Stimulated activated CD4-positive, alpha-beta T cell treated with anti-CD3 and anti-CD28 coated beads, Interleukin-1b, Interleukin-23, amount 100 ng/mL, for 1 hour (primary cell): ENCODE results near the gene OR7A5.
"Not testable (repeated sequence)": the region's sequence is repeated elsewhere in the genome, so short reads cannot be mapped to it uniquely, and the experiment has no call there.

ENCODE experiments used
- DNase-seq, 2 donors: peaks; one replicate each; pipeline ENCODE4 v3.0.0-alpha.2; 2020; ENCODE audit warnings: low read depth in 2 of 2

Gene OR7A5

DNA sequence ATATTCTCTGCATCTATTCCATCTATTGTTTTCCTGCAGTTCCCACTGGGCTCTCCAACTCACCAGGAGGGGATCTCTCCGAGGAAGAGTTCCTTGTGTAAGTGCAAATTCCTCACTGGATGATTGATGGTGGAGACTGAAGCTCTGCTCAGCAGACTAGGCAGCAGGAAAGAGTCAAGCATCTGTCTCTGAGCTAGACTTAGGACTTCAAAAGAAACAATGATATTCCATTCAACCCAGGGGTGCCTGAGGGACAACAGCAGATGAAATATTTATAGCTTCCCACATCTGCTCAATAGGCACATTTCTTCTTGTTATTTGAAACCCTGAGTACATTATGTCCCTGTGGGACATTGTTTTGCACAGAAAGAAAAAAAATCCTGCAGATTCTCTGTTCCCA is at the start of gene OR7A5, which contains the start of gene OR7C1:
OR7A5 (minus strand) TSS at position 175 of the 400 bp plus-strand sequence. CDS start 6,944 bp downstream, outside the sequence.
OR7C1 (minus strand) TSS at position 175 of the 400 bp plus-strand sequence. CDS start 35,049 bp downstream, outside the sequence.
- no peak for DNase-seq

DNA sequence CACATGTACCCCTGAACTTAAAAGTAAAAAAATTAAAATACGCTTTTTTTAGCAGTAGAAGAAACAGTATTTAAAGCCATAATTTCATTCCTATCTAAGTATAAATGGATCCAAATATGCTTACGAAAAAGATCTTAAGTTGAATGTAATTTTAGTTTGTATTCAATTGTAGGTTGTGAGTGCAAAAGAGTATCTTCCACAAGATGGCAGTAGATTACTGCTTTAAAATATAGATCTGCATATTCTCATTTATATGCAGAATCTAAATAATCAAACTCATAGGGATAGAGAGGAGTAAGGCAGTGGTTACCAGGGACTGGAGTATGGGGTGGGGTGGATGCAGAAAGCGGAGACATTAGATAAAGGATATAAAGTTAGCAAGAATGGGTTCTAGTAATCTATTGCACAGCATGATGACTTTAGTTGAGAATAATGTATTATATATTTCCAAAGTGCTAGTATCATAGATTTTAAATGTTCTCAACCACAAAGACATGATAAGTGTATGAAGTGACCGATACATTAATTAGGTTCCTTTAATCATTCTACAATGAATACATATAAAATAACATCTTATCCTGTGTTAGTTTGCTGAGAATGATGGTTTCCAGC is 36.7 kb upstream of the OR7A5 start:
- no peak for DNase-seq

DNA sequence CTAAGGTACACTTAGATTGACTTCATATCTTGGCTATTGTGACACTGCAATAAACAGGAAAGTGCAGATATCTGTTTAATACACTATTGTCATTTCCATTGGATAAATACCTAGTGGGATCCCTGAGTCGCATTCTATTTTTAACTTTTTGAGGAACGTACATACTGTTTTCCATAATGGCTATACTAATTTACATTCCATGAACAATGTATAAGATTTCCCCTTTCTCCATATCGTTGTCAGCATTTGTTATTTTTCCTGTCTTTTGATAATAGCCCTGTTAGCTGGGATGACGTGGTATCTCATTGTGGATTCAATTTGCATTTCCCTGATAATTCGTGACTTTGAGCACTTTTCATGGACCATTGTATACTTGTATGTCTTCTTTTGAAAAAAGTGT is 33.5 kb upstream of the OR7A5 start:
- DNase-seq: no peak

DNA sequence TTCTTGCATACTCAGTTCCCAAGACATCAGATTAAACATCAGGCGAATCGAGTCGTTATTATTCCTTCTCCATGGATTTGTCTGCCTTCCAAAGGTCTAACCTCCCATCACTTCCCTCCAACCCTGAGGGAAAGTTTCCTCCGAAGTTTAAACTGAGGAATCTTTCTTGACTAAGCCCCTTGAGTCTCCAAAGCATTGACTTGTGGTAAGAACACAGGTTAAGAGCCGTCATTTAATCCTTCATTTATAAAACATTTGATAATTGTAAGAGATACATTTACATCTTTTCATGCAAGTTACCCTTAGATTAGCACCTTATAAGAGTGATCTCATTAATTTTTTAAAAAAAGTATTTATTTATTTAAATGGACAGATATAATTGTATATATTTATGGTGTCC is 13.8 kb upstream of the OR7A5 start, which contains the start of gene OR7A10:
OR7A10 (minus strand) TSS at position 101 of the 400 bp plus-strand sequence. CDS start 7,045 bp downstream, outside the sequence.
- no peak for DNase-seq

DNA sequence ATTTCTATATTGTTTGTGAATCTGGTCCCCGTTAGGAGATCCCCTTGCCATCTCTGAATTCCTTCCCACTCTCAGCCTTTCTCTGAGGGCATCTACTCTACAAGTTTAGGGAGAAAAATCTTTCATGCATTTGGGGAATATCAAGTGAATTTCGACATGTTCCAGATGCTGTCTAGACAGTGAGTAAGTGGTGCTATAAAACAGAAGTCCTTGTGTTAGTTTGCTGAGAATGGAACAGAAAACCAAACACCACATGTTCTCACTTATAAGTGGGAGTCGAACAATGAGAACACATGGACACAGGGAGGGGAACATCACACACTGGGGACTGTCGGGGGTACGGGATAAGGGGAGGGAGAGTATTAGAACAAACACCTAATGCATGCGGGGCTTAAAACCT is 8.6 kb upstream of the OR7A5 start:
- no peak for DNase-seq

DNA sequence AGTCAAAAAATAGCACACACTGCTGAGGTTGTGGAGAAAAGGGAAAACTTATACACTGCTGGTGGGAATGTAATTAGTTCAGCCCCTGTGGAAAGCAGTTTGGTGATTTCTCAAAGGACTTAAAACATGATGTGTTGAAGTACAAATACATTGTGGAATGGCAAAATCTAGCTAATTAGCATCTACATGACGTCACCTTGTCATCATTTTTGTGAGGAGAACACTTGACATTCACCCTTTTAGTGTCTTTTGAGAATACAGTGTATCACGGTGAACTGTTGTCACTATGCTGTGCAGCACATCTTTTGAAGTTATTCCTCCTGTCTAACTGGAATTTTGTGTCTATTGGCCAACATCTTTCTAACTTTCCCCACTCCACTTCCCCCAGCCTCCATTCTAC is 8.2 kb upstream of the OR7A5 start:
- DNase-seq: no peak

DNA sequence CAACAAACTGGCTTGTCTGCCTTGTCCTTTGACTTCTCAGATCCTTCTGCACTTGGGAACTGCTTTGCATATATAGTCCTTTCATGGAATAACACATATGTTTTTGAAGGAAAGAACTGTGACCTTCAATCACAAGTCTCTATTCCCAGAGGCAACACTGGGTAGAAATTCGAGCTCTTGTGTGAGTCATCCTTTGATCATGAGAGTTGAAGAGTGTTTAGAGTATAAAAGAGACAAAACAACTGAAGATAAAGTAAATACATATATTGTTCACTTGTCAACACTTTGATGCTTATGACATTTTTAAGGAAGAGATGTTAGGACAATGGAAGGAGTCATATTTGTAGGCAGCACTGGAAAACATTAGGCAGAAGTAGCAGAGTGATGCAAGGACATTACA is 5.2 kb upstream of the OR7A5 start:
- DNase-seq: no peak

DNA sequence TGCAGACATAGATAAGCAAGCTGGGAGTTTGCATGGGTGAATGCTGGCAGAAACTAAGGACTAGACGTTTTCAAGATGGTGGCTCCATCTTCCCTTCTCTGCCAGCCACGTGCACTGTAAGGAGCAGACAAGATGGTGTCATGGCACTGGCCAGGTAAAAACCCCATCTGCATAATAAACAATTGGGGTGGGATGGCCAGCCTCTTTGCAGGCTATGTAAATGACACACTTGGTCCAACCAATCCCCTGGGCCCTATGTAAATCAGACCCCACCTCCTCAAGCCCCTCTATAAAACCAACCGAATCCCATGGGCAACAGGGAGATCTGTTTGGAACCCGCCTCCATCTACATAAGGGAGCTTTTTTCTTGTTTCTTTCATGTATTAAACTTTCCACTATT is 2.4 kb upstream of the OR7A5 start:
- DNase-seq: no peak

DNA sequence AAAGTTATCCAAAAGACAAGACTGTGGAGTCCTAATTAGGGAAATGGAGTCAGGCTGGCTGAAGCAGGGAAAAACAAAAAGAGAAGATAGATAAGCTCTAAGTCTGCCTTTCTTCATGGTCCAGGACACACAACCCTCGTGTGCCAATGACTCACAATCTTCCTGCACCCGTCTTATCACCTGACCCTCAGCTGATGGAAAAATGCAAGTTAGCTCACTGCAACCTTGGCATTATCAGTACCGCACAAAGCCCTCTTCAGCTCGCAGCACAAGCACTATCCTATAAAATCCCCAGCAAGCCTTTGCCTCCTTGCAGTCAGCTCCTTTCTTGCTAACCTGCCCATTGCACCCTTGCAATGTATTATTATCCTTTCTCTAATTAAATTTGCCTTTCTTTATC is 4.3 kb downstream of the OR7A5 start:
- no peak for DNase-seq

DNA sequence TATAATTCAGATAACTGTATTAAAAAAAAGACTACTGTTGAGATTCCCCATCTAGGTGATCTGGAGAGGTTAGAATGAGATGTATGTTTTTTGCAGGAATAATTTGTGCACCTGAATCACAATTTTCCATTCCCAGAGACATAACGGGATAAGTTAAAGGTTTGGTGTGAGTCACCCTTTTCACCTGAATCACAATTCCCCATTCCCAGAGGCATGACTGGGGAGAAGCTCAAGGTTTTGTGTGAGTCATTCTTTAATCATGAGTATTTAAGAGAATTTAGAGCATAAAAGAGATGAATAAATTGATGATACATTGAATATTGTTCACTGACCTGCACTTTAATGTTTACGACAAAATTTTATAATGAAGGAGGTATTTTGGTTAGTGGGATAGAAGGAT is 9.0 kb downstream of the OR7A5 start:
- DNase-seq: no peak

DNA sequence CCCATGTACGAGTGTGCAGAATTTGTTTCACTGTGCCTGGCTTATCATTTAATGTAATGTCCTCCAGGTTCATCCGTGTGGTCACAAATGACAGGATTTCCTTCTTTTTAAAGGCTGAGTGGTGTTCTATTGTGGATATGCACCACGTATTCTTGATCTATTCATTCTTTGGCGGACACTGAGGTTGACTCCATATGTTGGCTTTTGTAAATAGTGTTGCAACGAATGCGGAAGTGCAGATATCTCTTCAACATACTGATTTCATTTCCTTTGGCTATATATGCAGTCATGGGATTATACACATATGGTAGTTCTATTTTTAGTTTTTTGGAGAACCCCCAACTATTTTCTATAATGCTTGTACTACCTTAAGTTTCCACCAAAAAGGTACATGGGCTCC is 13.0 kb downstream of the OR7A5 start:
- DNase-seq: no peak

DNA sequence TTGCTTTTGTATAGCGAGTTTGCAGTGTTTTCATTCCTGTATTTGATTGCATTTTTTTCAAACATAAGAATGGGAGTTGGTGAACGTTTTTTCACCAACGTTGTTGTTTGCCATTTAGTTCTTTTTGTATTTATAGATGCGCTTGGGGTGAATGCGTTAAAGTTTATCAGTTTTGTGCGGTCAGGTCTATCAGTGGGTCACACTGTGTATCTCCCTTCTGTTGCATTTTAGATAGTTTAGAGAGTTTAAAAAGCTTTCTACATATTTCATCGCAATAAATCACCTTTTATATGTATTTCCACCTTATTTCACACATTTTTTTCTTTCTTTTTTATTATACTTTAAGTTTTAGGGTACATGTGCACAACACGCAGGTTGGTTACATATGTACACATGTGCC is 16.4 kb downstream of the OR7A5 start:
- DNase-seq: no peak

DNA sequence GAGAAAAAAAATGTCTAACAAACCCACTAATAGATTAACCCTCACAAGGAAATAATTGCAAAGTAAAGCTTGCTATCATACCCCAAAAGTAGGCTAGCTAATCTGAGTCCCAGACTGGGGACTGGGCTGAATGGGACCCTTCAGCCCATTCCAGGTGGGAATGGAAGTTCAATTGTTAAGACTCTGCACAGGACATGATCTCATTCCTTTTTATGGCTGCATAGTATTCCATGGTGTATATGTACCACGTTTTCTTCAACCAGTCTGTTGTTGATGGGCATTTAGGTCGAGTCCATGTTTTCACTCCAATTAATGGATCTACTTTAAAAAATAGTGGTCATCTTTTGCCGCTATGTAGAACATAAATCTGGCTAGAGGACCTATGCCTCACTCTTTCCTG is 17.9 kb downstream of the OR7A5 start:
- DNase-seq: no peak

DNA sequence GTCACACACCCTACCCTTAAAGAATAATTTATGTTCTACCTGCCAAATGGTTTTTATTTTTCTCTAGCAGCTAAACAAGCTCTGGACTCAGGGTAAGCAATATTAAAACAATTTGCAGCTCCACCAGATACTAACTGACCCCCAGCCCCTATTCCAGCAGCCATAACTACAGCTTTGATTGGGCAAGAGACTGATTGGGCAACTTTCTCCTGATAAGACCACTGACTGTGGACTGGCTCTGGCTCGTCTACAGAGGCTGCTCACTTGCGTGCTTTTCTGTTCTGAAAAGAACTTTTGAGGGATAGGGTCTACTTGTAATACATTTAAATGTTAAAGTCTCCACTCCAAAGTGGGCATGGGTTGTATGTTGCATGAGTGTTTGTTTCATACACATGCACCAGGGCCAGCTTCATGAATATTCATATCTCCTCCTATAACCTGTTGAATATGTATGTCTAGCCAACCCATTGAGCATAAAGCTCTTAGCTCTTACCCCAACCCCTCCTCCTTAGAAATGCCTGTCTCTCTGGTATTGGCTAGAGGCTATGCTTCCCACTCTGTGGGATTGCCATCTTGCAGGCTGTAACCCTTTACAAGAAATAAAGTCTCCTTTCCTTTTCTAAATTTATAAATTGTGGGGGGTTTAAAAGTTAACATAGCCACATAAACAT is 19.9 kb downstream of the OR7A5 start:
- DNase-seq: no peak

DNA sequence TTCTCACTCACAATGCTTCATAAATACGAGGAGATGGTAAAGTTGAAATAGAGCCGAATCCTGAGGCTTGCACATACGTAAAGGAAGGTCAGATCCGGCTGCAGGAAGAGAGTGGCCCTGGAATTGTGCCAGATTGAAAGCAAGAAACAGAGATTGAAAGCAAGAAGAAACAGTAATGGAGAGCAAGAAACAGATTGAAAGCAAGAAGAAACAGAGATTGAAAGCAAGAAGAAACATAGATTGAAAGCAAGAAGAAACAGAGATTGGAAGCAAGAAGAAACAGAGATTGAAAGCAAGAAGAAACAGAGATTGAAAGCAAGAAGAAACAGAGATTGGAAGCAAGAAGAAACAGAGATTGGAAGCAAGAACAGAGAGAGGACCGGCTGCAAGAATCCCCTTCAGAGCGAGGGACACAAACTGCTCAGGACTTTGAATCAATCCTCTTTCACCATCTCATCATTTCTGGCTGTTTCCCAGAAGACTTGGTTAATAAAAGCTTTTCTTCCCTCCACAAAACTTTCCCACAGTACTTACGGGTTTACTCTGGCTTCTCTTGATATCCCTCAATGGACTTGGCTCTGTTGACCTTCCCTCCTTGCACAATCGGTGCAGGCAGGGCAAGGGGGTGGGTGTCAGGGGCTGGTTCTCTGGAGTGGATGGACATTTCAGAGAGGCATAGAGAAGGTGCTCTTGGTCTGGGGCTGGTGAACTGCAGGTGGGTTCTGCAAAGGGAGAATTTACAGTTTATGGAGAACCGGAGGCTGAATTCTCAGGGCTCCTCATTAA is 25.5 kb downstream of the OR7A5 start:
- DNase-seq: no peak

DNA sequence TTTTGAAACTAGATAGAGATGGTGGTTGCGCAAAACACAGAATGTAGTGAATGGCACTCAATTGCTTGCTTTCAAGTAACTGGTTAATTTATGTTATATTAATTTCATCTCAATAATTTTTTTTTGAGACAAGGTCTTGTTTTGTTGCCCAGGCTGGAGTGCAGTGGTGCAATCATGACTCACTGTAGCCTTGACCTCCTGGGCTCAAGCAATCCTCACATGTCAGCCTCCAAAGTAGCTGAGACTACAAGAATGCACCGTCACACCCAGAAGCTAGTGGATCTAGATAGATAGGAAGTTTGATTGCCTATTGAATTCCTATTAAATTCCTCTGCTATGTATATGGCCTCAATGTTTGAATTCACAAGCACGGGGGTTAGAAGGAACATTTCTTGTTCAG is 30.2 kb downstream of the OR7A5 start:
- no peak for DNase-seq

DNA sequence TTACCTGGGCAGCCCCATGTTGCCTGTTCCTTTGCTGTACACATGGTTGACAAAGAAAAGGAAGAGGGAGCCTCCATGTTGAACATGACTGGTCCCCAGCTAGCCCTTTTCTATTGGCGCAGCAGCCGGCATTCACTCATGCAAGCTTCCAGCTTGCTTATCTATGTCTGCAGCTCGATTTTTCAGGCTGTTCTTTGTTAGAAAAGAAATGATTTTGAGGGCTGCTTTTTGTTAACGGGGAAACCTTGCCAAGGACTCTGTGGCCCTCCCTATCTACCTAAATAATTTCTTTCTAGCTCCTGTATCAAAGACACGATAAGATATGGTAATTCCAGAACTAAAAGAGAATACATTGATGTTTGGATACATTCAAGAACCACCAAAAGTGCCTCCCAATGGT is 36.2 kb downstream of the OR7A5 start:
- no peak for DNase-seq

DNA sequence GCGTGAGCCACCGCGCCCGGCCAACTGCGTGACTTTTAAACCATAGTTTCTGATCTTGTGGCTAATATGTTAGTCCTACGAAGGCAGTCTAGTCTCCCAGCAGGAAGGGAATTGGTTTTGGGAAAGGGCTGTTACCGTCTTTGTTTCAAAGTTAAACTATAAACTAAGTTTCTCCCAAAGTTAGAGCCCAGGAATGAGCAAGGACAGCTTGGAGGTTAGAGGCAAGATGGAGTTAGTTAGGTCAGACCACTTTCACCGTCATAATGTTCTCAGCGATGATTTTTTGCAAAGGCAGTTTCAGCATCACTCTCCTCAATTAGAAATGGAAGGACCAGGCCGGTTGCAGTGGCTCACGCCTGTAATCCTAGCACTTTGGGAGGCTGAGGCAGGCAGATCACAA is 39.0 kb downstream of the OR7A5 start:
- no peak for DNase-seq

DNA sequence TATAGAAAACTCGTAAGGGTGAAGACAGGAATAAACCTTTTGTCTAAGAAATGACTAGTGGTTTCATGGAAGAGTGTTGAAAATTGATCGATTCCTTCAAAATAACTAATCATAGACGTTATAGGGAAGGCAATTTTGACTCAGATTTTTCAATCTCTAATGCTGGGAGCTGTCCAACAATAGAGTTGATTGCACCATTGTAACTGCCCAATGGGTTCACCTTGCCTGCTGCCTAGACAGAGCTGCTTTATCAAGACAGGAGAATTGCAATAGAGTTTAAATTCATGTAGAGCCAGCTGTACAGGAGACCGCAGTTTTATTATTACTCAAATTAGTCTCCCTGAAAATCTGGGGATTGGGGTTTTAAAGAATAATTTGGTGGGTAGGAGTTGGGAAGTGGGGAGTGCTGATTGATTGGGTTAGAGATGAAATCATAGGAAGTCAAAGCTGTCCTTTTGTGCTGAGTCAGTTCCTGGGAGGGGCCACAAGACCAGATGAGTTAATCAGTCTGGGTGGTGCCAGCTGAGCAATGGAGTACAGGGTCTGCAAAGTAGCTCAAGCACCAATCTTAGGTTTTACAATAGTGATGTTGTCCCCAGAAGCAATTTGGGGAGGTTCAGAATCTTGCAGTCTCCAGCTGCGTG is 39.8 kb downstream of the OR7A5 start:
- no peak for DNase-seq

DNA sequence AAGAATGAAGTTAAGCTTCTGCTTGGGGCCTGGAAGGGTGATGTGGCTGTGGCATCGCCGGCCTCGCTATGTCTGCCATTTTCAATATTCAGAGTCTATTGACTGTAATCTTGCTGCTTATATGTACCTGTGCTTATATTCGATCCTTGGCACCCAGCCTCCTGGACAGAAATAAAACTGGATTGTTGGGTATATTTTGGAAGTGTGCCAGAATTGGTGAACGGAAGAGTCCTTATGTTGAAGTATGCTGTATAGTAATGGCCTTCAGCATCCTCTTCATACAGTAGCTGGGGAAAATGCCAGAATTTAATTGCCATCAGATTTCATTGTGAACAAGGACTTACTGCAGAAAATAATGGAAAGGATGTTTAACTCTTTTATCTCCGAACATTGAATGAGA is 42.7 kb downstream of the OR7A5 start:
- DNase-seq: not testable (repeated sequence)

DNA sequence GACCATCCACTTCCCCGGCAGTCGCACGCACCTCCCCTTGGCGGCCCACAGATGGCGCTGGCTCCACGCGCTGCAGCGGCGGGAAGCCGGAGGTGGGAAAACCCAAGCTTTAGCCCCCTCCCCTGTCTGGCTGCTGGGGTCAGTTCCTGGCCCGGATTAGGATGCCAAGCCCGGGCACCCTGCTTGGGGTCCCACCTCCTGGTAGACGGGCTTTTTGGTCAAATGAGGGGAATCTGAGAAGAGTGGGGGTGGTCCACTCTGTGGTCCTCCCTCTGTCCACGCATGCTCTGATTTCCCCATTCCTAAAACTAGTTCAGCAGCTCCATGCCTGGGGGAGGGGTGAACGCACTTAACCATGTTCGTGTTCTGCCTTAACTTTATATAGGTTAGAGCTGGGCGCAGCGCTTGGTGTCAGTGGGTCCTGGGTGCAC is 48.5 kb downstream of the OR7A5 start:
- no peak for DNase-seq

DNA sequence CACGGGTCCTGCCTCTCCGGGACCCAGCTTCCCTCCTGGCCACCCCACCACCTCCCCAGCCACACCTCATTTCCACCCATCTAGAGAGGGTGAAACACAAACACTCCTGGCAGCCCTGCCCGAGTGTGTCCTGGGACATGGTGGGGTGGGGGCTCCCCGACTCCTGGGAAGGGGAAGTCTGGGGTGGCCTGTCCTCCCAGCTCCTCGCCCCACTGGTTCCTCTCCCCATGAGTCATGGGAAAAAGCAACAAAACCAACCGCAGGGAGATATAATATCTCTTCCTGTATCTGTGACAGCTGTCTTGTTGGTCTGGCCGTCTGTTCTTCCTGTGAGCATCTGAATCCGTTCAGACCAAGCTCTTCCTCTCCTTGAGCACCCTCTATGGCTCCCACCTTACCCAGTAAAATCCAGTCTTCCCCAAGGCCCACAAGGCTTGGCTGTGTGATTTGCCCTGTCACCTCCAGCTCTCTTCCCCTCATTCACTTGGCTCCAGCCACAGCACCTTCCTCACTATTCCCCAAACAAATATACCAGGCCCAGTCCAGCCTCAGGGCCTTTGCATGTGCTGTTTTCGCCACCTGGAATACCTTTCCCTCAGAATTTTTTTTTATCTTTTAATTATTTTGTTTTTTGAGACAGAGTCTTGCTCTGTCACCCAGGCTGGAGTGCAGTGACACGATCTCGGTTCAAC is 49.7 kb downstream of the OR7A5 start:
- DNase-seq: not testable (repeated sequence)
